Right cardiac atrium (tissue), 5 donors: ENCODE measurements around the gene SDCCAG8. TPM values are rescaled to one million over a fixed set of nuclear protein-coding genes. Genes with fewer than 3 reads are reported as not detected.
"Not testable (repeated sequence)": the region's sequence is repeated elsewhere in the genome, so short reads cannot be mapped to it uniquely, and the experiment has no call there.

Experiments used
- ATAC-seq, 2 donors: fragments of 200-7000 bp; cut with Tn5 transposase; one replicate each; pipeline versions ENCODE4 v1.8.0 to v1.9.1; 2020; ENCODE audit warnings: moderate library complexity in 2 of 2, mild to moderate bottlenecking in 1 of 2
- DNase-seq, 3 donors: peaks; one replicate each; pipeline ENCODE4 v3.0.0-alpha.2; 2020
- H3K27ac ChIP-seq: one replicate; pipeline ENCODE4 v1.5.1; 2013; ENCODE audit warnings: mild to moderate bottlenecking, low read length, control low read depth, moderate library complexity
- H3K27me3 ChIP-seq: one replicate; pipeline ENCODE4 v1.6.1; 2013; ENCODE audit not compliant: control insufficient read depth, insufficient read depth
- H3K4me1 ChIP-seq: one replicate; pipeline ENCODE4 v1.6.1; 2013; ENCODE audit warnings: low read length; ENCODE audit not compliant: control insufficient read depth, insufficient read depth
- H3K4me3 ChIP-seq: one replicate; pipeline ENCODE4 v1.5.1; 2013; ENCODE audit warnings: low read length, control low read depth
- H3K9me3 ChIP-seq: one replicate; pipeline ENCODE4 v1.6.1; 2013; ENCODE audit warnings: low read length; ENCODE audit not compliant: control insufficient read depth
- WGBS: extraction: QIAGEN DNeasy Blood & Tissue Kit; methylation state at CpG from one replicate; pipeline ENCODE4 v1.1.7; 2013; 5-methylcytosine and 5-hydroxymethylcytosine counted together
- intact Hi-C, 4 donors: fragments of 100-400 bp; cut with DNase I; formaldehyde crosslinking; loops; one replicate each; pipeline versions ENCODE4 v1.11.0 to v1.14.0; 2022 to 2023
- long read RNA-seq, 4 donors: library from polyadenylated mRNA; unstranded; transcript quantifications; one replicate each; pipeline ENCODE4 v2.0.0, GENCODE V29; 2020 to 2021
- polyA plus RNA-seq: library from polyadenylated mRNA; stranded (reverse); fragments of 200-250 nt; gene quantifications from one replicate; pipeline ENCODE4 v1.2.3, GENCODE V29; 2013
- total RNA-seq, 4 donors: library from RNA; stranded (reverse); fragmentation: NEBNext Ultra II Directional; extraction: Animal tissue kit (Norgen Biotek cat#: 25700); gene quantifications; one replicate each; pipeline ENCODE4 v1.2.1, GENCODE V29; 2021
- donor health status: healthy with polysubstance abuse.
- donor health status: DM: no; HTN: yes; CAD: no.
- donor health status: DM: no; HTN: no; CAD: no.
- donor health status: DM: no; HTN: yes; CAD: no; lungs with severe emphysema.
- donor health status: DM: yes; HTN: yes; CAD: no.

Gene SDCCAG8
- 10 to 100 TPM; 22.7 to 31.7 (median 27.5) TPM for total RNA-seq
- polyA plus RNA-seq, result 16.9 TPM
- long read RNA-seq, donor 1, transcript SDCCAG8-201 (18 exons, 2,567 nt), result major isoform, 6 of 24 reads
- long read RNA-seq, donor 1, partial matches to known transcripts, result 2 of 24 reads
- long read RNA-seq, donor 1, other reads (novel, unspliced or antisense), result 16 of 24 reads
- long read RNA-seq, donor 2, partial matches to known transcripts, result 2 of 8 reads
- long read RNA-seq, donor 2, other reads (novel, unspliced or antisense), result 4 of 8 reads
- long read RNA-seq, donor 3, partial matches to known transcripts, result 5 of 33 reads
- long read RNA-seq, donor 3, other reads (novel, unspliced or antisense), result 28 of 33 reads
- long read RNA-seq, donor 4, transcript SDCCAG8-201 (18 exons, 2,567 nt), result major isoform, 8 of 23 reads
- long read RNA-seq, donor 4, partial matches to known transcripts, result 2 of 23 reads
- long read RNA-seq, donor 4, other reads (novel, unspliced or antisense), result 13 of 23 reads

GRCh38 chr1:243255791-243256512 lies at the start of gene SDCCAG8:
Gene SDCCAG8 (plus strand): TSS chr1:243256041. CDS start chr1:243256174, 133 bp downstream.
- Histone ChIP-seq H3K4me3 (peak within 1 kb of the TSS; percentile 88), H3K27ac (peak within 1 kb of the TSS; percentile 99), H3K4me1 (no peaks in the 10 kb centered on the region), H3K9me3 (no peaks in the 10 kb centered on the region), H3K27me3 (no peaks in the 10 kb centered on the region)
- under 1% methylated on average over 32 of the region's 32 CpGs for WGBS
- peak; percentile 99 for DNase-seq
- ATAC-seq, result peak; percentile 96 to 97
- intact Hi-C loops, result no loop called here

DNA sequence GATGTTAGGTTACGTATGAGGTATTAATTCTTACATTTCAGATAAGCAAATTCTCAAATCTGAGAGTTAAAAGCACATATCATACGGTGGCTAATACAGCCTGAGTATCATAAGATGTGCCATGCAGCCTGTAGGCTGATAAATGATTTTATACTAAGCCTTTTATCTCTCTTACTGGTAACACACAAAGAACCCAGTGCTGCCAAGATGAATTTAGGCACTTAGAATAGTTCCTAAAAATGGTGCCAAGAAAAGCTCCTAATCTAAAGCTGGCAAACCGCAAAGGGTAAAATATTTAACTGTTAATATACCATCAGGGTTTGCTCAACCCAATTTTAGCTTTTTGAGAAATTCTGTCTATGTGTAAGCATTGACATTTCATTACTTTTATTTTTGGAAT lies 43.9 kb upstream of the SDCCAG8 start:
- H3K9me3 ChIP-seq, H3K27ac ChIP-seq, H3K4me1 ChIP-seq, H3K27me3 ChIP-seq, H3K4me3 ChIP-seq, intact Hi-C loops, DNase-seq: not testable (repeated sequence)
- 21% methylated on average over 2 of the region's 3 CpGs for WGBS
- ATAC-seq, result peak; percentile 59 to 68

- ATAC-seq, result peak in 1 of 2 donors; percentile 56
- no peak overlapping the region for H3K4me3 ChIP-seq
- H3K27me3 ChIP-seq, result no peaks in the 10 kb centered on the region
- H3K4me1 ChIP-seq, result peaks cover 3% of the 10 kb centered on the region
- no peak overlapping the region for H3K27ac ChIP-seq
- intact Hi-C loops, result no loop called here
- DNase-seq, result no peak
- H3K9me3 ChIP-seq, result no peaks in the 10 kb centered on the region
- 74% methylated on average over 4 of the region's 4 CpGs for WGBS
These were observed 42.6 kb upstream of the SDCCAG8 start for GRCh38 chr1:243213045-243213787.

DNA sequence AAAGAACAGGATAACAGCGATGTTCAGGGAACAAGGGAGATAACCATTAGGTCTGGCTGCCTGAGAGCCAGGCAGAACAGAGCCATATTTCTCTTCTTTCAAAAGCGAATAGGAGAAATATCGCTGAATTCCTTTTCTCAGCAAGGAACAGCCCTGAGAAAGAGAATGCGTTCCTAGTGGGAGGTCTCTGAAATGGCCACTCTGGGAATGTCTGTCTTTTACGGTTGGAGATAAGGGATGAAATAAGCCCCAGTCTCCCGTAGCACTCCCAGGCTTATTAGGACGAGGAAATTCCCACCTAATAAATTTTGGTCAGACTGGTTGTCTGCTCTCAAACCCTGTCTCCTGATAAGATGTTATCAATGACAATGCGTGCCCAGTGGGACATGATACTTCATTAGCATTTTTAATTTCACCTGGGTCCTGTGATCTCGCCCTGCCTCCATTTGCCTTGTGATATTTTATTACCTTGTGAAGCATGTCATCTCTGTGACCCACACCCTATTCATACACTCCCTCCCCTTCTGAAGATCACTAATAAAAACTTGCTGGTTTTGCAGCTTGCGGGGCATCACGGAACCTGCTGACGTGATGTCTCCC lies 40.5 kb upstream of the SDCCAG8 start:
- H3K4me3 ChIP-seq, intact Hi-C loops, ATAC-seq, H3K27me3 ChIP-seq, H3K27ac ChIP-seq, DNase-seq, H3K4me1 ChIP-seq, H3K9me3 ChIP-seq: not testable (repeated sequence)
- WGBS, result 84% methylated on average over 11 of the region's 12 CpGs

- intact Hi-C loops, result no loop called here
- Histone ChIP-seq H3K4me1 (peaks cover 4% of the 10 kb centered on the region), H3K27ac (no peak overlapping the region), H3K9me3 (no peaks in the 10 kb centered on the region), H3K4me3 (no peak overlapping the region), H3K27me3 (no peaks in the 10 kb centered on the region)
- WGBS, result 96% methylated on average over 2 of the region's 2 CpGs
- no peak for ATAC-seq
- no peak for DNase-seq
These were observed 39.1 kb upstream of the SDCCAG8 start for GRCh38 chr1:243216741-243217140.

DNA sequence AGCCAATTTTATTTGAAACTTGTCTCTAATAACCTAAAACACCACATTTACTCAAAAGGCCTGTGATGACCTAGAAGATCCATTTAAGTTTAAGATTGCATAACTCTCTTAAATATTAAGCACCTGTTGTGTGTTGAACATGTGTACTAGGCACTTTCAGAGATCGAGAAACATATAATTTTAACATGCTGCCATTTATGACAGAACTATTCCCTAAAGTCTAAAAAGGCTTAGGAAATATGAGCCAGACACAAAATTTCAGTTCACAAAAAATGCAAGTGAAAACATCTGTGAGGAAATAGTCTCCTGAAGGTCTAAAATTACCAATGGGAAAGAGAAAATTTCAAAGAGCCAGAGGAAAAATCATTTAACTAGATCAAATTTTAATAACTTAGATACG lies 38.5 kb upstream of the SDCCAG8 start:
- H3K27ac ChIP-seq, result no peak overlapping the region
- intact Hi-C loops, result no loop called here
- H3K27me3 ChIP-seq, result no peaks in the 10 kb centered on the region
- WGBS, result 85% methylated on average over 2 of the region's 2 CpGs
- ATAC-seq (no peak), DNase-seq (no peak)
- H3K9me3 ChIP-seq, result no peaks in the 10 kb centered on the region
- no peak overlapping the region for H3K4me3 ChIP-seq
- peaks cover 4% of the 10 kb centered on the region for H3K4me1 ChIP-seq

GRCh38 chr1:243218059-243218458 lies 37.8 kb upstream of the SDCCAG8 start:
- peaks cover 4% of the 10 kb centered on the region for H3K4me1 ChIP-seq
- no peaks in the 10 kb centered on the region for H3K27me3 ChIP-seq
- intact Hi-C loops, result no loop called here
- no peak overlapping the region for H3K27ac ChIP-seq
- no peaks in the 10 kb centered on the region for H3K9me3 ChIP-seq
- no peak overlapping the region for H3K4me3 ChIP-seq
- ATAC-seq (no peak), DNase-seq (no peak)

DNA sequence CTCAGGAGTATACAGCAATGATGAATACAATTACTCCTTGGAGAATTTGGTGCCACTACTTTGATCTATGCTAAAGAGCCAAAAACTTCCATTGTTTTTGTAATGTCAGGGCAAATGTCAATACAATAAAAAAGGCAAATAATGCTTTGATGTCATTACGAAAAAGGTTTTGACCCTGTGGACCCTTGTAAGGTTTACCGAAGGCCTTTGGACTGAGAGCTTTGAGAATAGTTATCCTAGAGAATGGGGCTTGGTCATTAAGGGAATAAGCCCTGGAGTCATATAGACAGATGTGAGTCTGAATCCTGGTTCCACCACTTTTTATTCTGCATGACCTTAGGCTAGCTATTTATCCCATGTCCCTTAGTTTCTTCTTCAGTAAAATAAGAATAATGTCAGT lies 28.2 kb upstream of the SDCCAG8 start:
- intact Hi-C loops, result no loop called here
- ATAC-seq (no peak), DNase-seq (no peak)
- WGBS, result 81% methylated on average over 2 of the region's 2 CpGs
- Histone ChIP-seq H3K27me3 (no peaks in the 10 kb centered on the region), H3K27ac (no peak overlapping the region), H3K4me1 (no peaks in the 10 kb centered on the region), H3K9me3 (no peaks in the 10 kb centered on the region), H3K4me3 (no peak overlapping the region)

GRCh38 chr1:243229526-243229925 lies 26.3 kb upstream of the SDCCAG8 start:
- no peaks in the 10 kb centered on the region for H3K4me1 ChIP-seq
- intact Hi-C loops, result no loop called here
- no peak for ATAC-seq

DNA sequence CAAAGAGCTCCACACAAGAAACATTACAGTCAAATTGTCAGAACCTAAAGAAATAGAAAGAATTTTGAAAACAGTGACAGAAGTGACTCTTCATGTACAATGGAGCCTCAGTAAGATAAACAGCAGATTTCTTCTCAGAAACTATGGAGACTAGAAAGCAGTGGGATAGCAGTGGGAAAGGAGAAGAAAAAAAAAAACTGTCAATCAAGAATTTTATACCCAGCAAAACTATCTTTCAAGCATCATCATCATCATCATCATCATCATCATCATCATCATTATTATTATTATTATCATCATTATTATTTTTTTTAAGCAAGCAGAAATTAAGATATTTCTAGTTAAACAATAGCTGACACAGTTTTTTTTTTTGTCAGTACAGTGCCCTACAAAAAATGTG lies 24.9 kb upstream of the SDCCAG8 start:
- Histone ChIP-seq H3K27ac (no peak overlapping the region), H3K9me3 (no peaks in the 10 kb centered on the region), H3K4me1 (no peaks in the 10 kb centered on the region), H3K27me3 (no peaks in the 10 kb centered on the region), H3K4me3 (no peak overlapping the region)
- intact Hi-C loops, result no loop called here
- ATAC-seq (no peak), DNase-seq (no peak)

More at GRCh38 chr1:243229526-243229925, 26.3 kb upstream of the SDCCAG8 start:
- WGBS, result 99% methylated on average over 1 of the region's 1 CpG
- H3K27me3 ChIP-seq, result no peaks in the 10 kb centered on the region
- DNase-seq, result no peak
- no peak overlapping the region for H3K4me3 ChIP-seq
- no peak overlapping the region for H3K27ac ChIP-seq
- H3K9me3 ChIP-seq, result no peaks in the 10 kb centered on the region
